HCT116 (cell line): Measurements from ENCODE around the gene NOS1. TPM values are rescaled to one million over a fixed set of nuclear protein-coding genes. Genes with fewer than 3 reads are reported as not detected.

Source experiments
- ATAC-seq: fragments of 200-7000 bp; cut with Tn5 transposase; 2 replicates; pipeline ENCODE4 v1.9.1; 2020; ENCODE audit warnings: mild to moderate bottlenecking, moderate library complexity
- BruUV-seq: library from RNA; stranded (reverse); fragments of 400-500 nt; replicated peaks from 2 replicates; lab custom pipeline; 2021; lab: Mats Ljungman, UMichigan
- CTCF ChIA-PET: fragments of 300-600 bp; sonication (Branson Sonifier 250); formaldehyde crosslinking; loops from one replicate; lab custom pipeline; 2021; ENCODE audit warnings: antibody characterized with exemption; lab: Charles Lee
- POLR2A ChIA-PET: fragments of 300-600, 350-600 bp; sonication (Branson Sonifier 250); formaldehyde crosslinking; loops from one replicate; lab custom pipeline; 2021; ENCODE audit warnings: antibody characterized with exemption; lab: Charles Lee
- RAD21 ChIA-PET, 2 experiments: fragments of 300-600 bp; sonication (Branson Sonifier 250); formaldehyde crosslinking; loops; one replicate each; lab custom pipeline; 2023; ENCODE audit warnings: low total read pairs in 2 of 2; ENCODE audit not compliant: uncharacterized antibody in 2 of 2, unreplicated experiment in 2 of 2, low non-redundant PET in 1 of 2; lab: Charles Lee
- DNase-seq: peaks from one replicate; pipeline ENCODE4 v3.0.0-alpha.2; 2010; ENCODE audit warnings: low read depth, low spot score
- H2AFZ ChIP-seq: fragments of 200-600 bp; shearing (Covaris generic), sonication (generic); 2 replicates; pipeline ENCODE4 v1.6.1; 2017; ENCODE audit warnings: low read depth, mixed run types, mixed read lengths, antibody characterized with exemption, low read length; ENCODE audit not compliant: poor library complexity, severe bottlenecking
- H3K27ac ChIP-seq: 2 replicates; pipeline ENCODE4 v1.5.1; 2012; ENCODE audit warnings: low read depth, low read length
- H3K27me3 ChIP-seq: fragments of 200-600 bp; sonication (generic); 2 replicates; pipeline ENCODE4 v1.6.1; 2016; ENCODE audit warnings: mixed run types, low read length, mixed read lengths; ENCODE audit not compliant: insufficient read depth
- H3K36me3 ChIP-seq, 2 experiments: fragments of 200-500 bp in 1 of 2; fragments of 200-600 bp in 1 of 2; sonication (Bioruptor generic) in 1 of 2; sonication (generic) in 1 of 2; 2 replicates each; pipeline versions ENCODE4 v1.5.1 to v1.6.1; 2014 to 2016; ENCODE audit warnings: low read length in 2 of 2, inconsistent platforms in 1 of 2, mixed read lengths in 1 of 2, mixed run types in 1 of 2; ENCODE audit not compliant: insufficient read depth in 2 of 2, control insufficient read depth in 1 of 2
- H3K4me1 ChIP-seq, 2 experiments: fragments of 200-600 bp in 1 of 2; sonication (generic) in 1 of 2; 2 replicates each; pipeline versions ENCODE4 v1.5.1 to v1.6.1; 2012 to 2017; ENCODE audit warnings: low read length in 2 of 2, inconsistent platforms in 1 of 2, mild to moderate bottlenecking in 1 of 2, mixed read lengths in 1 of 2, mixed run types in 1 of 2, moderate library complexity in 1 of 2; ENCODE audit not compliant: insufficient read depth in 2 of 2, control insufficient read depth in 1 of 2
- H3K4me2 ChIP-seq: fragments of 200-600 bp; sonication (generic); 2 replicates; pipeline ENCODE4 v1.6.1; 2017; ENCODE audit warnings: mixed run types, low read length, mixed read lengths
- H3K4me3 ChIP-seq, 2 experiments: fragments of 200-600 bp in 1 of 2; sonication (generic) in 1 of 2; replicated peaks in 1 of 2; 2 replicates each; pipeline ENCODE4 v1.5.1; 2011 to 2016; ENCODE audit warnings: low read length in 2 of 2, control low read depth in 1 of 2, low read depth in 1 of 2, mild to moderate bottlenecking in 1 of 2, mixed read lengths in 1 of 2, mixed run types in 1 of 2
- H3K79me2 ChIP-seq: fragments of 200-600 bp; sonication (generic); 2 replicates; pipeline ENCODE4 v1.6.1; 2017; ENCODE audit warnings: mild to moderate bottlenecking, mixed run types, low read length, moderate library complexity, mixed read lengths; ENCODE audit not compliant: insufficient read depth
- H3K9ac ChIP-seq: fragments of 200-600 bp; sonication (generic); 2 replicates; pipeline ENCODE4 v1.6.1; 2016; ENCODE audit warnings: low read length, mixed read lengths
- H3K9me2 ChIP-seq: fragments of 200-600 bp; sonication (generic), shearing (Covaris generic); 2 replicates; pipeline ENCODE4 v1.6.1; 2017; ENCODE audit warnings: mixed run types, mild to moderate bottlenecking, moderate library complexity; ENCODE audit not compliant: insufficient read depth
- H3K9me3 ChIP-seq, 2 experiments: fragments of 200-500 bp in 1 of 2; fragments of 200-600 bp in 1 of 2; sonication (Bioruptor generic) in 1 of 2; sonication (generic) in 1 of 2; 2 replicates each; pipeline ENCODE4 v1.6.1; 2014 to 2017; ENCODE audit warnings: low read length in 2 of 2, mixed read lengths in 2 of 2, inconsistent platforms in 1 of 2, low read depth in 1 of 2, mild to moderate bottlenecking in 1 of 2, mixed run types in 1 of 2, moderate library complexity in 1 of 2; ENCODE audit not compliant: control insufficient read depth in 1 of 2, insufficient read depth in 1 of 2
- H4K20me1 ChIP-seq: fragments of 200-600 bp; sonication (generic), shearing (Covaris generic); 2 replicates; pipeline ENCODE4 v1.6.1; 2017; ENCODE audit warnings: mixed run types, mild to moderate bottlenecking, moderate library complexity; ENCODE audit not compliant: insufficient read depth
- CBX3 ChIP-seq: IDR thresholded peaks from 2 replicates; pipeline ENCODE4 v1.6.1; 2012; ENCODE audit warnings: low read depth
- FOSL1 ChIP-seq: IDR thresholded peaks from 2 replicates; pipeline ENCODE4 v1.6.1; 2012; ENCODE audit warnings: low read depth
- JUND ChIP-seq: IDR thresholded peaks from 2 replicates; pipeline ENCODE4 v1.6.1; 2012
- POLR2A ChIP-seq: IDR thresholded peaks from 2 replicates; pipeline ENCODE4 v1.7.0; 2011; ENCODE audit warnings: borderline replicate concordance; ENCODE audit not compliant: insufficient read depth, insufficient read length; ENCODE audit errors: extremely low read depth
- POLR2AphosphoS5 ChIP-seq: IDR thresholded peaks from 2 replicates; pipeline ENCODE4 v1.6.1; 2011; ENCODE audit warnings: mild to moderate bottlenecking, low read depth, low read length, moderate library complexity
- YY1 ChIP-seq: IDR thresholded peaks from 2 replicates; pipeline ENCODE4 v1.6.1; 2011; ENCODE audit warnings: low read length, low read depth, moderate library complexity, mild to moderate bottlenecking; ENCODE audit not compliant: insufficient replicate concordance; ENCODE audit errors: extremely low read depth
- intact Hi-C: fragments of 100-400 bp; cut with micrococcal nuclease; formaldehyde crosslinking; loops from 2 replicates; pipeline ENCODE4 v1.10.0; 2022
- total RNA-seq: library from RNA; stranded (reverse); gene quantifications from one replicate; pipeline ENCODE4 v1.2.1, GENCODE V29; 2021; ENCODE audit not compliant: unreplicated experiment
- TF ChIP-seq, protein P1 (sequence below): IDR thresholded peaks from 2 replicates; pipeline ENCODE4 v1.6.1; 2011; ENCODE audit warnings: mild to moderate bottlenecking, low read length, moderate library complexity; ENCODE audit not compliant: insufficient replicate concordance; ENCODE audit errors: extremely low read depth
- TF ChIP-seq, protein P2 (sequence below): IDR thresholded peaks from 2 replicates; pipeline ENCODE4 v1.6.1; 2012; ENCODE audit warnings: low read depth
- TF ChIP-seq, protein P3 (sequence below), 3 experiments: fragments of 200-600 bp in 1 of 3; sonication (generic) in 1 of 3; IDR thresholded peaks in 2 of 3; conservative IDR thresholded peaks in 1 of 3; 2 replicates each; pipeline ENCODE4 v1.5.1; 2012 to 2017; ENCODE audit warnings: low read depth in 2 of 3, low read length in 2 of 3, antibody characterized with exemption in 1 of 3, borderline replicate concordance in 1 of 3, control low read depth in 1 of 3, mild to moderate bottlenecking in 1 of 3, mixed read lengths in 1 of 3, mixed run types in 1 of 3, moderate library complexity in 1 of 3; ENCODE audit not compliant: insufficient read depth in 1 of 3
- TF ChIP-seq, protein P4 (sequence below): IDR thresholded peaks from 2 replicates; pipeline ENCODE4 v1.6.1; 2012

The NOS1 gene
- total RNA-seq, 1 experiment from 2014 or later: 0.22 TPM

- TF ChIP-seq POLR2AphosphoS5: no peak
- no peak for TF ChIP-seq JUND
- TF ChIP-seq, protein P1, sequence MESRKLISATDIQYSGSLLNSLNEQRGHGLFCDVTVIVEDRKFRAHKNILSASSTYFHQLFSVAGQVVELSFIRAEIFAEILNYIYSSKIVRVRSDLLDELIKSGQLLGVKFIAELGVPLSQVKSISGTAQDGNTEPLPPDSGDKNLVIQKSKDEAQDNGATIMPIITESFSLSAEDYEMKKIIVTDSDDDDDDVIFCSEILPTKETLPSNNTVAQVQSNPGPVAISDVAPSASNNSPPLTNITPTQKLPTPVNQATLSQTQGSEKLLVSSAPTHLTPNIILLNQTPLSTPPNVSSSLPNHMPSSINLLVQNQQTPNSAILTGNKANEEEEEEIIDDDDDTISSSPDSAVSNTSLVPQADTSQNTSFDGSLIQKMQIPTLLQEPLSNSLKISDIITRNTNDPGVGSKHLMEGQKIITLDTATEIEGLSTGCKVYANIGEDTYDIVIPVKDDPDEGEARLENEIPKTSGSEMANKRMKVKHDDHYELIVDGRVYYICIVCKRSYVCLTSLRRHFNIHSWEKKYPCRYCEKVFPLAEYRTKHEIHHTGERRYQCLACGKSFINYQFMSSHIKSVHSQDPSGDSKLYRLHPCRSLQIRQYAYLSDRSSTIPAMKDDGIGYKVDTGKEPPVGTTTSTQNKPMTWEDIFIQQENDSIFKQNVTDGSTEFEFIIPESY: no peak
- TF ChIP-seq, protein P2, sequence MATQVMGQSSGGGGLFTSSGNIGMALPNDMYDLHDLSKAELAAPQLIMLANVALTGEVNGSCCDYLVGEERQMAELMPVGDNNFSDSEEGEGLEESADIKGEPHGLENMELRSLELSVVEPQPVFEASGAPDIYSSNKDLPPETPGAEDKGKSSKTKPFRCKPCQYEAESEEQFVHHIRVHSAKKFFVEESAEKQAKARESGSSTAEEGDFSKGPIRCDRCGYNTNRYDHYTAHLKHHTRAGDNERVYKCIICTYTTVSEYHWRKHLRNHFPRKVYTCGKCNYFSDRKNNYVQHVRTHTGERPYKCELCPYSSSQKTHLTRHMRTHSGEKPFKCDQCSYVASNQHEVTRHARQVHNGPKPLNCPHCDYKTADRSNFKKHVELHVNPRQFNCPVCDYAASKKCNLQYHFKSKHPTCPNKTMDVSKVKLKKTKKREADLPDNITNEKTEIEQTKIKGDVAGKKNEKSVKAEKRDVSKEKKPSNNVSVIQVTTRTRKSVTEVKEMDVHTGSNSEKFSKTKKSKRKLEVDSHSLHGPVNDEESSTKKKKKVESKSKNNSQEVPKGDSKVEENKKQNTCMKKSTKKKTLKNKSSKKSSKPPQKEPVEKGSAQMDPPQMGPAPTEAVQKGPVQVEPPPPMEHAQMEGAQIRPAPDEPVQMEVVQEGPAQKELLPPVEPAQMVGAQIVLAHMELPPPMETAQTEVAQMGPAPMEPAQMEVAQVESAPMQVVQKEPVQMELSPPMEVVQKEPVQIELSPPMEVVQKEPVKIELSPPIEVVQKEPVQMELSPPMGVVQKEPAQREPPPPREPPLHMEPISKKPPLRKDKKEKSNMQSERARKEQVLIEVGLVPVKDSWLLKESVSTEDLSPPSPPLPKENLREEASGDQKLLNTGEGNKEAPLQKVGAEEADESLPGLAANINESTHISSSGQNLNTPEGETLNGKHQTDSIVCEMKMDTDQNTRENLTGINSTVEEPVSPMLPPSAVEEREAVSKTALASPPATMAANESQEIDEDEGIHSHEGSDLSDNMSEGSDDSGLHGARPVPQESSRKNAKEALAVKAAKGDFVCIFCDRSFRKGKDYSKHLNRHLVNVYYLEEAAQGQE: no peak
- TF ChIP-seq CBX3: no peak
- TF ChIP-seq, protein P3, sequence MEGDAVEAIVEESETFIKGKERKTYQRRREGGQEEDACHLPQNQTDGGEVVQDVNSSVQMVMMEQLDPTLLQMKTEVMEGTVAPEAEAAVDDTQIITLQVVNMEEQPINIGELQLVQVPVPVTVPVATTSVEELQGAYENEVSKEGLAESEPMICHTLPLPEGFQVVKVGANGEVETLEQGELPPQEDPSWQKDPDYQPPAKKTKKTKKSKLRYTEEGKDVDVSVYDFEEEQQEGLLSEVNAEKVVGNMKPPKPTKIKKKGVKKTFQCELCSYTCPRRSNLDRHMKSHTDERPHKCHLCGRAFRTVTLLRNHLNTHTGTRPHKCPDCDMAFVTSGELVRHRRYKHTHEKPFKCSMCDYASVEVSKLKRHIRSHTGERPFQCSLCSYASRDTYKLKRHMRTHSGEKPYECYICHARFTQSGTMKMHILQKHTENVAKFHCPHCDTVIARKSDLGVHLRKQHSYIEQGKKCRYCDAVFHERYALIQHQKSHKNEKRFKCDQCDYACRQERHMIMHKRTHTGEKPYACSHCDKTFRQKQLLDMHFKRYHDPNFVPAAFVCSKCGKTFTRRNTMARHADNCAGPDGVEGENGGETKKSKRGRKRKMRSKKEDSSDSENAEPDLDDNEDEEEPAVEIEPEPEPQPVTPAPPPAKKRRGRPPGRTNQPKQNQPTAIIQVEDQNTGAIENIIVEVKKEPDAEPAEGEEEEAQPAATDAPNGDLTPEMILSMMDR (IDR thresholded peaks at IDR 0.05 in 2 of 3, conservative IDR thresholded peaks at IDR 0.05 in 1 of 3; ENCODE audit: borderline replicate concordance in 1 of 3, insufficient read depth in 1 of 3, low read depth in 2 of 3, low read length in 2 of 3): no peak
- TF ChIP-seq, protein P4, sequence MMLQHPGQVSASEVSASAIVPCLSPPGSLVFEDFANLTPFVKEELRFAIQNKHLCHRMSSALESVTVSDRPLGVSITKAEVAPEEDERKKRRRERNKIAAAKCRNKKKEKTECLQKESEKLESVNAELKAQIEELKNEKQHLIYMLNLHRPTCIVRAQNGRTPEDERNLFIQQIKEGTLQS: no peak
- TF ChIP-seq POLR2A: no peak
- TF ChIP-seq YY1: no peak
- no peak for TF ChIP-seq FOSL1
- TF ChIP-seq, all 23 proteins: peak for 0
- DNase-seq (no peak), ATAC-seq (0 out of 2 replicates have a peak, but pooled peaks have one; percentile 38)
- RAD21 ChIA-PET: no interaction called here
- Histone ChIP-seq H3K27ac (no peak overlapping the region), H3K36me3 (no peaks in the 10 kb centered on the region), H3K9me3 (no peaks in the 10 kb centered on the region), H3K4me3 (no peak overlapping the region), H2AFZ (no peak overlapping the region), H4K20me1 (no peaks in the 10 kb centered on the region), H3K27me3 (peaks cover 48% of the 10 kb centered on the region), H3K9me2 (no peaks in the 10 kb centered on the region), H3K4me1 (no peaks in the 10 kb centered on the region), H3K79me2 (no peaks in the 10 kb centered on the region), H3K4me2 (no peak overlapping the region), H3K9ac (no peak overlapping the region)
- POLR2A ChIA-PET: no interaction called here
- intact Hi-C loops: no loop called here
- CTCF ChIA-PET: no interaction called here
- BruUV-seq: no TSS peak
Observed at GRCh38 chr12:117330441-117331113, 30.8 kb downstream of the NOS1 start.
